Stimulated activated naive CD8-positive, alpha-beta T cell treated with anti-CD3 and anti-CD28 coated beads, Interleukin-15, Interleukin-2, amounts not matched to agents 100 U/mL and 50 U/mL, for 24 hours (primary cell): ENCODE results near the gene NIPA2.

Experiments
- ATAC-seq: fragments of 150-1000 bp; cut with Tn5 transposase; one replicate; pipeline ENCODE4 v1.10.0; 2021
- DNase-seq: peaks from one replicate; pipeline ENCODE4 v3.0.0; 2021

The NIPA2 gene

GRCh38 chr15:22839046-22839695, 705 bp downstream of the NIPA2 start:
- DNase-seq, result no peak

GRCh38 chr15:22844421-22845288, 6.2 kb downstream of the NIPA2 start:
- ATAC-seq (no peak), DNase-seq (no peak)

More at GRCh38 chr15:22839046-22839695, 705 bp downstream of the NIPA2 start:
- ATAC-seq, result no peak

- ATAC-seq (no peak), DNase-seq (no peak)
Observed at GRCh38 chr15:22845289-22845900, 6.9 kb downstream of the NIPA2 start.

DNA sequence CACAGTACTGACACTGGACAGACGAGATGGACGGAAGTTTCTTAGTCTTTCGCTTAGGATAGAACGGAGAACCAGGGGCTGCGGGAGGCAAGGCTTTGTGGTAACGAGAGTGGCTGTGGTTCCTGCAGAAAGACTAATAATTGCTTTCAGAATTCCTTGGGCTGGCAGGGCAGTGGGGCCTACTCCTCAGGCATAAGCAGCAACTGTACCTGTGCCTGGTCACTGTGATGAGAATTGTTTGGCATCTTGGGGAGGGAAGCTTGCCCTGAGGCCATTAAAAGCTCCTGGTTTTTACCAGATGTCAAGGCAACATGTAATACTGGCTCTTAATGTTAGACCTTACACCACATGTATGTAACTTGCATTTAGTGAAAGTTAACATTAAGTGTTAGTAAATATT, 7.6 kb downstream of the NIPA2 start:
- ATAC-seq (no peak), DNase-seq (no peak)

GRCh38 chr15:22850055-22850454, 11.6 kb downstream of the NIPA2 start:
- ATAC-seq (peak; percentile 69), DNase-seq (no peak)

GRCh38 chr15:22851513-22851912, 13.0 kb downstream of the NIPA2 start:
- no peak for DNase-seq
- ATAC-seq, result peak; percentile 40

GRCh38 chr15:22855791-22856190, 17.3 kb downstream of the NIPA2 start:
- no peak for ATAC-seq
- DNase-seq, result no peak

- ATAC-seq, result no peak
Observed at GRCh38 chr15:22856659-22857058, 18.2 kb downstream of the NIPA2 start.

DNA sequence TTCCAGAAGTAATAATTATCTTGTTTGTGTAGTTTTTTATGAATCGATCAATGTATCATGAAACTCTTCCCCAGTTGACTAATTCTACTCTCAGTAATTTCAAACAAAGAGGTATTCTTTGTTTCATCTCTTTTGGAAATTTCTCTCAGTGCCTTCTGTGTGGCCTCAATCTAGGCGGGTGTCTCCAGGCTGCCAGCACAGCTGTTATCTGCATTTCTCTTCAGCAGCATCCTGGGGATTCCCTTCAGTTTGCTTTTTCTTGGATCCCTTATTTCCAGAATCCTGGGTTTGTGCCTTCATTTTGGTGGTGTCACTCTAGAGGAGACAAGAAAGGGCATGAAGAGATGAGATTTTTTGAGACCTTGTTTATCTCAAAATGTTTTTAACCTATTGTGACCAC, 22.7 kb downstream of the NIPA2 start:
- no peak for DNase-seq
- no peak for ATAC-seq

More at GRCh38 chr15:22856659-22857058, 18.2 kb downstream of the NIPA2 start:
- DNase-seq, result no peak

DNA sequence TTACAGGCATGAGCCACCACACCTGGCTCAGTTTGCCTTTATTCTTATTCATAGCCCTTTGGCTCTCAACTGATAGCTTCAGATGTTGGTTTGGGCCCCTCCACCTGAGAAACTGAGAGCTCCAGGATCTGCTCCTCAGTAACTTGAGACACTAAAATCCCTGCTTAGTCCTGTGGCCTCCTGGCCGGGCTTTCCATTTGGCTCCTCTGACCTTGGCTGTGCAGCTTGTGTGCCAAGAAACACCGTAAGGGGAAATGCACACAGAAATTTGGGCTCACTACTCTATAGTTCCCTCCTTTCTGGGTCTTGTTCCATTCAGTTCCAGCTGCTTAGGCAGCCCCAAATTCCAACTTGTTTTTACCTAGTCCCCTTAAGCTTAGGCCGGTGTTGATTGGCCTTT, 24.9 kb downstream of the NIPA2 start:
- DNase-seq (no peak), ATAC-seq (no peak)

DNA sequence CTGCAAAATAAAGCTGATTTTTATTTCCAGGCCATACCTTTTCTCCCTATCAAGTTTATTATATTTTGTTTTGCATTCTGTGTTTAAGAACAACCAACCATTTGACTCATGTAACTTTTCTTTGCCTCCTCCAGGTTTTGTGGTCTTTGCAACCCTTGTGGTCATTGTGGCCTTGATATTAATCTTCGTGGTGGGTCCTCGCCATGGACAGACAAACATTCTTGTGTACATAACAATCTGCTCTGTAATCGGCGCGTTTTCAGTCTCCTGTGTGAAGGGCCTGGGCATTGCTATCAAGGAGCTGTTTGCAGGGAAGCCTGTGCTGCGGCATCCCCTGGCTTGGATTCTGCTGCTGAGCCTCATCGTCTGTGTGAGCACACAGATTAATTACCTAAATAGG, 27.6 kb downstream of the NIPA2 start:
- DNase-seq, result no peak
- ATAC-seq, result no peak

- no peak for DNase-seq
- no peak for ATAC-seq
Observed at GRCh38 chr15:22867886-22868285, 29.4 kb downstream of the NIPA2 start.

DNA sequence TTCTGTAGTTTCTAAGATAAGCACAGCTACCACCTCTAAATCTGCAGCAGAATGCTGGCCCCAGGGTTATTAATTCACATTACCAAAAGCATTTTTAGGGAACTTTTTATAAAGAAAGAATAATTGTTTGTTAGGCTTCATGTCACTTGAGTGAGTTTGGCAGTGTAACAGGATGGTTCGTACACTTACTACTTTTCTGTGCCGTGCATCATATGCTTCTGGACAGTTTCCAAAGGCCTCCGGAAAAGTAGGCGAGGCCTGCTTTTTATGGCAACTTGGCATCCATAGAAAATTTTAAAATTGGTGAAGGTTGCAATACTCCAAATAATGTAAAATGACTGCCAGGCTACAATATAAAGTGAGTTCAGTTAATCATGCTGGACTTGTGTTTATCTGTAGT, 30.0 kb downstream of the NIPA2 start:
- DNase-seq, result no peak
- ATAC-seq, result no peak

GRCh38 chr15:22868928-22869327, 30.5 kb downstream of the NIPA2 start:
- ATAC-seq (no peak), DNase-seq (no peak)

DNA sequence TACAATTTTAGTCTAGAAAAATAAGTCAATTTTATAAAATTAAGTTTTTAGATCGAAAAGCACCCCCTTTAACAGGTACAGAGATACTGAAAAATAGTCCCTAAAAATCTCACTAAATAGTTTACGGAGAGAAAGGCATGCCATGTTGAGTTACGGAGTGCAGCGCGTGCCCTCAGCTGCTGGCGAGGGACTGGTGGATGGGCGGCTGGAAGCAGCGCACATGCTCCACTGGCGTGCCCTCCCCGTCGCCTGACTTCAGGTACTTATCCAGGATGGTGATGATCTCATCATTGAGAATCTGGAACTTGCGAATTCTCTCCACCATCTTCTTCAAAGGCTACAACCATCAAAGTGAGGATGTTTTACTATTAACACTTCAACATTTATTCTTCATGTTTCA, 31.4 kb downstream of the NIPA2 start:
- ATAC-seq (no peak), DNase-seq (no peak)

GRCh38 chr15:22870865-22871264, 32.4 kb downstream of the NIPA2 start:
- DNase-seq, result no peak
- no peak for ATAC-seq

GRCh38 chr15:22871481-22872086, 33.1 kb downstream of the NIPA2 start:
- ATAC-seq (no peak), DNase-seq (no peak)

DNA sequence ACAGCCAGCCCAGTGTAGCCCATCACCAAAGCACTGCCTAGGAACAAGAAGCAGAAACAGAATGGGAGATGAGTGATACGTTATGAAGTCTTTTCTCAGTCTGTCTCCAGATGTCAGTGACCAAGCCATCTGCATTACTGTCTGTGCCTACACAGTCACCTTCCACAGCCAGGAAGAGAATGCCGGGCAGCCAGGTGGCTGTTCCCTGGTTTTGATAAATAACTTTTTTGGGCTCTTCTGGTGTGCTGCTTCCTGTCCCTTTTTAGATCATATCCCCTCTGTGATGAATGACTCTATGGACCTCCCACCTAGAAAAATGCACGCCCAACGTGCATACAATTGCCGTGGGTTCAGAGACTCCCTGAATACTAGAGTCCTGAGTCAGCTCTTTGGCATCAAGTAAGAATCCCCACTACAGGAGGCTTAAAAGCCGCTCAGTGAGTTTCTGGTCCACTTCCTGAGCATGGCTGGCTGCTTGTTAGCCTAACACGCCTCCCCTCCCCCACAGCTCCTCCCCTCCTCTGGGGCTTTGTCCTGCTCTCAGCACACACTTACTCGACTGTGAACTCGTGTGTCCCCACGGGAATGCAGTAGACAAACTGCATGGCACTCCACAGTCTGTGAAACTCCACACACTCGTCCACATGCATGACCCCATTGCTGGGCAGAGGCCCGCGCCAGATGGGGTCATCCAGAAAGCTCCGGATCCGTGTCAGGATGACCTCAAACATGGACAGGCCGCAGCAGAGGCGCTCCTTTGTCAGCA, 34.7 kb downstream of the NIPA2 start:
- no peak for ATAC-seq
- DNase-seq, result no peak

GRCh38 chr15:22873841-22874240, 35.4 kb downstream of the NIPA2 start:
- ATAC-seq, result no peak
- no peak for DNase-seq

- no peak for ATAC-seq
- DNase-seq, result no peak
Observed at GRCh38 chr15:22874256-22874655, 35.8 kb downstream of the NIPA2 start.

GRCh38 chr15:22874966-22875365, 36.5 kb downstream of the NIPA2 start:
- ATAC-seq, result no peak
- DNase-seq, result no peak

DNA sequence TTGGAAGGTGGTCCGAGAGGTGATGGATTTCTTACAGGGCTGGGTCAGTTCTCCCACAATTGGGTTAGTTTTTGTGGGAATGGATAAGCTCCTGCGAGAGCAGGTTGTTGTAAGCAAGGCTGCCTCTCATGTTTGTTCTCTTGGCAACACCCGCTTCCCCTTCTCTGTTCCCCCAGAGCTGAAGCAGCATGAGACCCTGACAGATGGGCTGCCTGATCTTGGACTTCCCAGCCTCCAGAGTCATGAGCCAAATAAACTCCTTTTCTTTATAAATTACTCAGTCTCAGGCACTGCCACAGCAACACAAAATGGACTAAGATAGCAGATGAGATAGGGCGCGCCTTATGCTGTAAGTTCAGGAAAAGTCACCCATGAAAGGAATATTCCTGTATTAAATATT, 38.7 kb downstream of the NIPA2 start:
- DNase-seq, result no peak
- no peak for ATAC-seq
